Stimulated activated CD4-positive, alpha-beta T cell treated with anti-CD3 and anti-CD28 coated beads, Interleukin-15, amount 100 ng/mL, for 1 hour (primary cell): ENCODE measurements around the gene CRIP2.

Source experiments
- DNase-seq, 2 donors: peaks; one replicate each; pipeline ENCODE4 v3.0.0-alpha.2; 2020; ENCODE audit warnings: low read depth in 1 of 2, low spot score in 1 of 2

The CRIP2 gene, protein sequence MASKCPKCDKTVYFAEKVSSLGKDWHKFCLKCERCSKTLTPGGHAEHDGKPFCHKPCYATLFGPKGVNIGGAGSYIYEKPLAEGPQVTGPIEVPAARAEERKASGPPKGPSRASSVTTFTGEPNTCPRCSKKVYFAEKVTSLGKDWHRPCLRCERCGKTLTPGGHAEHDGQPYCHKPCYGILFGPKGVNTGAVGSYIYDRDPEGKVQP

DNA sequence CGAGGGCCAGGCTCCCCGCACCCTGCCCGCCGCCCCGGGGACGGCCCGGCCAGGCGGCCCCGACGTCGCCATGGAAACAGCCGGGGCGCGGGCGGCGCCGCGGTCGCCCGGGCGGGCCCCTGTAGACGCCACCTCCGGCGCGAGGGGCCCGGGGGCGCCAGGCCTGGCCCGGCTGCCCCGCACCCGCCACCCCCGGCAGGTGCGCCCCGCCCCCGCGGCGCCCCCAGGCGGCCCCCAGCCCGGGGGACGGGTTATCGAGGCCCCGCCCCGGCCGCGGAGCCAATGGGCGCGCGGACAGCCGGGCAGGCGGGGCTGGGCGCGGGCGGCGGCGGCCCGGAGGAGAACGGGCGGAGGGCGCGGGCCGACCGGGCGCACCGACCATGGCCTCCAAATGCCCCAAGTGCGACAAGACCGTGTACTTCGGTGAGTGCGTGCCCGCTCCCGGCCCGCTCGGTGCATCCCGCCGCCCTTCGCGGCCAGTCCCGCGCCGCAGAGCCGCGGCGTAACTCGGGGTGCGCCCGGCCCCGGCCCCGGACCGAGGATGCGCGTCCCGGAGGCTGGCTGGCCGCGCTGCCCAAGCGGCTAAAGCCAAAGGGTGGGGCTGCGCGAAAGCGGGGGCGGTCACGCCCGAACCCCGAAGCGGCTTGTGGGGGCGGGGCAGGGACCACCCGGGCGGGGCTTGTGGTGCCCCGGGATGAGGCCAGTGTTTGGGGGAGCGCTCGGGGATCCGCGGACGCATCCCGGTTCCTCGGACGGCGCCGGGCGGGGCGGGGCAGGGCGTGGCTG lies at the start of gene CRIP2:
Gene CRIP2 (plus strand): TSS at position 339 of the 786 bp plus-strand sequence. CDS start 42 bp downstream, at position 381.
- no peak for DNase-seq

DNA sequence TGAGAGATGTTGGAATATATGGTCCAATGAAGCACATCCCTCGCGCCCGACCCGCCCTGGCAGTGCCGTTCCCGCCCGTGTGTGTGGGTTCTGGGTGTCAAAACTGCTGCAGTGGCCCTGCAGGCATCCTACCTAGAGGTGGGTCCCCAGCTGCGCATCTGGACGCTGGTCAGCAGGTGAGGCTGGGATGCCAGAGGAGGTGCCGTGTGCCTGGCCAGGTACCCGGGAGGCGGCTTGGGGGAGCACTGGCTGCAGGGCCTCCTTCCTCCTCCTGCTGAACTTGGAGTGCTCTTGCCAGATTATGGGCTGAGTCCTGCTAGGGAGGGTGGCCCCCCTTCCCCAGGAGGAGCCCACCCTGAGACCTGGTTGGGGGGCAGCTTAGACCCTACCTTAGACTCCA lies 49.8 kb upstream of the CRIP2 start:
- no peak for DNase-seq

DNA sequence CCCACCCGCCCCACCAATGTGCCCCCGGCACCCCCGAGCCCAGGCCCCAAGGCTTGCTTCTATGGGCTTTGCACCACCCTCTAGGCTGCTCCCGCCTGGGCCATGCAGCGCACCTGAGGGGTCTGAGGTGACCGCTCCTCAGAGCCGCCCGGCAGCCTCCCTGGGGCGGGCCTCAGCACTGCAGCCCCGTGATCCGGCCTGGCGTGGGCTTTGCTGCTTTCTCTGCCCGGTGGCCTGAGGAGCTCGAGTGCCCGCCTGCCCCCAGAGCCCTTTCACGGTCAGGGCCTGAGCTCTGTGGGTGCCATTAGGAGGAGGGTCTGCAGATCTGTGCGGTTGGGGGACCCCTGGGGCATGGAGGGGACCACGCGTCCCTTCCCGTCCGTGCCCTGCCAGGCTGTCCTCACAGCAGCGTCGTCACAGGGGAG lies 48.8 kb upstream of the CRIP2 start:
- DNase-seq = no peak

DNA sequence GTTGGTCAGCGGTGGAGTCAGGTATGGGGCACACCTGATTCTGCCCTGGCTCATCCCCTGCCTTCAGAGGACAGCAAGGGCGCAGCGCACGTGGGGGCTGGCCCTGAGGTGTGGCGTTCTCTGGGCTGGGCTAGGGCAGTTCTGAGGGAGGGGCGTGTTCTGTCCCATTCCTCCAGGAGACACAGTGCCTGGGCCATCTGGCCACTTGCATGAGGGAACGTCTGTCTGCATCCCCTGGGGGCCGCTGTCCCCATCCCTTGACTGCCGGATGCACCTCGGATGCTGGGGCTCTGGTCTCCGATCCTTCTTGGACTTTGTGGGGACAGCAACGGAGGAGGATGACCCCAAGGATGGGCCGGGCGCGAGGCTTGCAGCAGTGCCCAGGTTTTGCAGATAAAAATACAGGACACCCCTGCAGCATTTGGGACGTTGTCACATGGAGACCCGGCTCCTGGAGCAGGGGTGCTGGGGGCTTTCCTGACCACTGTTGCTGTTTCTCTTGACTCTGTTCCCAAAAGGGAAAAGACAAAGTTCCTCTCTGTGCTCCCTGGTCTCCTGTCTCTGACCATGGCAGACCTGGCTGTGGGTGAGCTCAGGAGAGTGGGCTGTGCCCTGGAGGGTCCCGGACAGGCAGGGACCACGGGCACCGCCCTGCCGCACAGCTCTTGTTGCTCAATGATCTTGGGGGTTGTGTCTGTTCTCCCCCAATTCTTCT lies 48.0 kb upstream of the CRIP2 start:
- DNase-seq = no peak

DNA sequence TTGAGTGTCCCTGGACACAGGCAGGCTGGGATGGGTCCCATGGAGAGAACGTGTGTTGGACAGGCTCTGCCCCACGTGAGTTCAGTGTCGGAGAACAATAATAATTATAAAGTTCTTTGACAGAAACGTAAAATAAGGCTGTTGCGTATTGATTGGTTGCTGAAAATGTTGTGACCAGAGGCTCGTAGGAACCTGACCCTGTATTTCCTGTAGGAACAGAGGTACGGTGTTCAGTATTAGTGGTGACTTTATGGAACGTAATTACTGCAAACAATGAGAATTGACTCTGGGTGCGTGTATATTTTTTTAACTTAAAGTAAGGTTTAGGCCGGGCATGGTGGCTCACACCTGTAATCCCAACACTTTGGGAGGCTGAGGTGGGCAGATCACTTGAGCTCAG lies 47.2 kb upstream of the CRIP2 start:
- DNase-seq = no peak

DNA sequence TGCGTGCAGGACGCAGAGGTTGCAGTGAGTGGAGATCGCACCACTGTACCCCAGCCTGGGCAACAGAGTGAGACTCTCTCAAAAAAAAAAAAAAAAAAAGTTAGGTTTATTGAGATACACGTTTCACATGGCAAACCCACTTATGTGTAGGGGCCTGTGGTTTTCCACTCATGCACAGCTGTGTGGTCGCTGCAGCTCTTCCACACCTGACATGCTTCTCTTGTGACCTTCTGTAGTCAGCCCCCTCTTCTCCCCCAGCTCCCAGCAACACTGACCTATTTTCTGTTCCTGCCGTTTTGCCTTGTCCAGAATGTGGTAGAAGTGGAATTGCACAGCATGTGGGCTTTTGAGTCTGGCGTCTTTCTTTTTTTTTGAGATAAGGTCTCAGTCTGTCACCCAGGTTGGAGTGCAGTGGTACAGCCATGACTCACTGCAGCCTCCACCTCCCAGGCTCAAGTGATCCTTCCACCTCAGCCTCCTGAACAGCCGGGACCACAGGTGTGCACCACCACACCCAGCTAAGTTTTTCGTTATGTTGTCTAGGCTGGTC lies 46.6 kb upstream of the CRIP2 start:
- no peak for DNase-seq

DNA sequence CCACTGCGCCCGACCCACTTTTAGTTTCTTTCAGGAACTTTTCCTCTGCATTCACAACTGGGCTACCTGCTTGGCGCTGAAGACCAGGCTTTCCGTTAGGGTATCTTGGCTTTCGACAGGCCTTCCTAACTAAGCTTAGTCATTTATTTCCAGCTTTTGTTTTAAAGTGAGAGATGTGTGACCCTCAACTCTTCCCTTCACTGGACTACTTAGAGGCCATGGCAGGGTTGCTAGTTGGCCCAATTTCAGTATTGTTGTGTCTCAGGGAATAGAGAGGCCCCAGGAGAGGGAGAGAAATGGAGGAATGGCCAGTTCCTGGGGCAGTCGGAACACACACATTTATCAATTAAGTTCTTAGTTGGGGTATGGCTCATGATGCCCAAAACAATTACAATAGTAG lies 44.6 kb upstream of the CRIP2 start:
- no peak for DNase-seq

DNA sequence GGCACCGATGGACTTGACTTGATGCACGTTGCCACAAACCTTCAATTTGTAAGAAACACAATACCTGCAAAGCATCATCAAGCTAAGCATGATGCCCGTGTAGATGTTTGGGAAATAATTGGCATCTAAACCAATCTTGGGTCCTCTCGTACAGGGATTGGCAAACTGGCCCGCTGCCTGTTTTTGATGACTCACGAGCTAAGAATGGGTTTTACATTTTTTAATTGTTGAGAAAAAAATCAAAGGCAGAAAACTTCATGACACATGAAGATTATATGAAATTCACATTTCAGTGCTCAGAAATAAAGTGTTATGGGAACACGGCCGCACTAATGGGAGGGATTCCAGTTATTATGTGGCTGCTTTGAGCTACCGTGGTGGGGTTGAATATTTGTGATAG lies 44.1 kb upstream of the CRIP2 start:
- DNase-seq = no peak

DNA sequence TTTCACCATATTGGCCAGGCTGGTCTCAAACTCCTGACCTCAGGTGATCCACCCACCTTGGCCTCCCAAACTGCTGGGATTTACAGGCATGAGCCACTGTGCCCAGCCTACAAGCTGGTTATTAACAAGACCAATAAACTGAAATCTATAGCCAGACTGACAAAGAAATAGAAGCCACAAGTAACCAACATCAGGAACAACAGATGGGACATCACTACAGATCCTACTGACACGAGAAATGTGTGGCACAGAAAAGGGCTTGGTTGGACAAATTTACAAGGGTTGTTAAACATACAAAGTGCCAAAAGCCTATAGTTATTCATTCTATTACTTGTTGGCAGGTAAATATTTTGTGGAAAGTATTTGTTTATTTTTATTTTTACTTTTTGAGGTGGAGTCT lies 43.4 kb upstream of the CRIP2 start:
- no peak for DNase-seq

DNA sequence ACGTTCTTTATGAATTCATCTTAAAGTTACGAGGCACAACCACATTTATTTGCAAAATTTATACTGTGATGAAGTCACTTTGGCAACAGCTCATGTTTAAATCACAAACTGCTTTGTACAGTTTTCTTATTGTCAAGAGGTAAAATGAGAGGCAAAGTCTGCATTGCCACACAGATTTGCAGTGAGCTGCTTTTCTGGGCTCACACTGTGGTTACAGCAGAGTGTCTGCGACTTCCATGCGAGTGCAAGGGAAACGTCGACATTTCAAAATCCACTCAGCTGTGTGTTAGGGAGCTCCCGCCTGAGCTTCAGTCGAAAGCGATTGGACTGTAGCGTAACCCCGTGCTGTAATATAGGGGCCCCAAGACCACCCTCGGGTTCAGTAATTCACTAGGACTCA lies 42.0 kb upstream of the CRIP2 start:
- no peak for DNase-seq

DNA sequence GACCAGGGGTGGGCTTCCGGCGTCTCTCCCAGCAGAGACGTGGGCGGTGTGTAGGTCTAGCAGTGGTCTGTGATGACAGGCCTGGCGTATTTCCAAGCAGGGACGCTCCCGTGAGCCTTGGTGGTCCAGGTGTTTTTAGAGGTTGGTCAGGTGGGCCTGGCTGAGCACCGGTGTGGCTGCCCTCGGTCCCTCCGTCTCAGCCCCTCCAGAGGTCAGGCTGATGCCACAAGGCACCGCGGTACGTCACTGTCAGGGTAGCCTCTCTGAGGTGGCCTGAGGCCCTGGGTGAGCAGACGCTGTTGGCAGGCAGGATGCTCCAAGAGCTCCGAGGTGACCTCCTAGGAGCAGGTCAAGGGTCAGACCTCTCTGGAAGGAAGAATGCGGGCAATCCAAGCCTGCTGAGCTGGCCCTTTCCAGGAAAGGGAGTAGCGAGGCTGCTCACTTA lies 41.4 kb upstream of the CRIP2 start:
- no peak for DNase-seq

DNA sequence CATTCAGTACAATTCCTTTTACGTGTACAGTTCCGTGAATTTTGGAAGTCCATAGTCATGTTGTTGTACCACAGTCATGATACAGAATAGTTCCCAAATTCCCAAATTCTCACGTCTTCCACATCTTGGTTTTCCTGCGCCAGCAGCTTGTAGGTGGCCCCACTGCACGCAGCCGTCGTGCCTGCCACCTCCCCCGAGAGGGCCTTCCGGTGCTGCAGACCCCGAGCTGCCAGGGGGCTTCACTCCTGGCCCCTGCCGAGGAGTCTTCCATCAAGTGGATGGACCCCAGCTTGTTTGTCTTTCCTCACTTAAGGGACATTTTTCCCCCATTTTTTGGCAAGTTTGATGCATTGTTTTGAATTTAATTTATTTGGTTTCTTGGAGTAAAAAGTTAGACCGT lies 38.2 kb upstream of the CRIP2 start:
- no peak for DNase-seq

DNA sequence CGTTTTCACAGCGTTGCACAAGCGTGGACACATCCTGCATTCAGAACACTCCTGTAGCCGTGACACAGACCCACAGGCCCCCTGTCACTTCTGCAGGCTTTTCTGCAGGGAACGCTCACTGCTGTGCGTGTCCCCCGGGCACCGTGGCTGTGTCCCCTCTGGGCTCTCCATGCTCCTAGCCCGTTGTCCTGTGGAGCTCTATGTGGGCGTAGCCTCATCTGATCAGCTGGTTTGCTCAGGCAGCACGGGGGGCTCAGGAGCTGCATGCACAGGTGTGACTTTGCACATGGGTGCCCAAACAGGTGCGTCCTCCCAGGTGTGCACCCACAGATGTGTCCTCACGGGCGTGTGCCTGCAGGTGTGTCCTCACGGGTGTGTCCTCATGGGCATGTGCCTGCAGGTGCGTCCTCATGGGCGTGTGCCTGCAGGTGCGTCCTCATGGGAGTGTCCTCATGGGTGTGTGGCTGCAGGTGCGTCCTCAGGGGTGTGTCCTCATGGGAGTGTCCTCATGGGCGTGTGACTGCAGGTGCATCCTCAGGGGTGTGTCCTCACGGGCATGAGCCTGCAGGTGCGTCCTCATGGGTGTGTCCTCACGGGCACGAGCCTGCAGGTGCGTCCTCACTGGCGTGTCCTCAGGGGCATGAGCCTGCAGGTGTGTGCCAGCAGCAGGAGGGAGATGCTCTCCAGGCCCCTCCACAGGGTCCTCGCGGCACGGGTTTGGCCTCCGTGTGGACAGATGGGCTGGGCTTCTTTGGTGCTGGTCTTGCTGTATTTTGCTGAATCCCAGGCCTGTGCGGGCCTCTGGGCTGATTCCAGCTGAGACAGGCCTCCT lies 37.5 kb upstream of the CRIP2 start:
- no peak for DNase-seq

DNA sequence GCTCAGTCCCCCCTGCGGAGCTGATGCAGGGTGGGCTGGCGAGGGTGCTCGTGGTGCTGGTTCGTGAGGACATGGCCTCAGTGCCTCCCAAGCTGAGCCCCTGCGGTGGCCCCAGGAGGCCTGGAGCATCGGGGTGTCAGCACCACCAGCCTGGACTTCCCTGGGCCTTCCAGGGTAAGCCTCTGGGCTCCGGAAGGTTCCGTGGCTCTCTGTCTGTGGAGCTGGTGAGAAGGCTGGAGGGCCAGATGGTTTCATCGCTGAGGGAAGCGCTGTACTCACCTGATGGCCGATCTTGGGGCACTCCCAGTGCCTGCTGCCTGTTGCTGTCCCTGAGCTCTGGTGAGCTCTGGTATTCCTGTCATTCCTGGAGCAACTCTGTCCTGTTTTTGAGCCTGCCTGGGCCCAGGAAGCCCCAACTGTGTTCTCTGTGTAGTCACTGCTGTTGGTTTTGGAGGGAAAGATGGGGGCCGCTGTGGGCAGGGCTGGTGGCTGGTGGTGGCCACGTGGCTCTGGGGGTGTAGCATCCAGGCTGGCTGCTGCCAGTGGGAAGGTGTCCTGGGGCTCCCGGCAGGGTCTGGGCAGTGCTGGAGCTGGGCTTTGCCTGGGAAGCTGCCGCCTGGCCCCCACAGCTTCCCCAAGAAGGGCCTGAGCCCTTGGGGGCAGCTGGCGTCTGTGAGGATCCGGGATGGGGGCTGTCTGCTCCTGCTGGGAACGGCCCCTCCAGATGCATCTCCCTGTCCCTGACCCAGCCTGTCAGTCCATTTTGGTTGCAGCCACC lies 36.7 kb upstream of the CRIP2 start:
- no peak for DNase-seq

DNA sequence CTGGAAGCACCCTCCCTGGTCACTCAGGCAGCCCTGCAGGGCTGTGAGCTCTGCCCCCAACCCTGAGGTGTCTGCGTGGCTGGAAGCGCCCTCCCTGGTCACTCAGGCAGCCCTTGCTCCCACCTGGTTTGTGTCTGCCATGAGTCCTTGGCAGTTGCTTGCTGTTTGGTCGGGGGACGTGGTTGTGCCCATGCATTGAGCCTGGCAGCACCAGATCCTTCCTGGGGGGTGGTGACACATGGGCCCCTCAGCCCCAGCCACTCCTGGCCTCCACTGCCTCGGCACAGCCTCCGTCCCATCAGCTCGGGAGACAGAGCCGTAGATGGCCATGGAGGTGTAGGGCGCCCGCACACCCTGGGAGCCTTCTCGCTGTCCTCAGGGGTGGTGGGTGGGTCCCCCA lies 35.4 kb upstream of the CRIP2 start:
- no peak for DNase-seq

DNA sequence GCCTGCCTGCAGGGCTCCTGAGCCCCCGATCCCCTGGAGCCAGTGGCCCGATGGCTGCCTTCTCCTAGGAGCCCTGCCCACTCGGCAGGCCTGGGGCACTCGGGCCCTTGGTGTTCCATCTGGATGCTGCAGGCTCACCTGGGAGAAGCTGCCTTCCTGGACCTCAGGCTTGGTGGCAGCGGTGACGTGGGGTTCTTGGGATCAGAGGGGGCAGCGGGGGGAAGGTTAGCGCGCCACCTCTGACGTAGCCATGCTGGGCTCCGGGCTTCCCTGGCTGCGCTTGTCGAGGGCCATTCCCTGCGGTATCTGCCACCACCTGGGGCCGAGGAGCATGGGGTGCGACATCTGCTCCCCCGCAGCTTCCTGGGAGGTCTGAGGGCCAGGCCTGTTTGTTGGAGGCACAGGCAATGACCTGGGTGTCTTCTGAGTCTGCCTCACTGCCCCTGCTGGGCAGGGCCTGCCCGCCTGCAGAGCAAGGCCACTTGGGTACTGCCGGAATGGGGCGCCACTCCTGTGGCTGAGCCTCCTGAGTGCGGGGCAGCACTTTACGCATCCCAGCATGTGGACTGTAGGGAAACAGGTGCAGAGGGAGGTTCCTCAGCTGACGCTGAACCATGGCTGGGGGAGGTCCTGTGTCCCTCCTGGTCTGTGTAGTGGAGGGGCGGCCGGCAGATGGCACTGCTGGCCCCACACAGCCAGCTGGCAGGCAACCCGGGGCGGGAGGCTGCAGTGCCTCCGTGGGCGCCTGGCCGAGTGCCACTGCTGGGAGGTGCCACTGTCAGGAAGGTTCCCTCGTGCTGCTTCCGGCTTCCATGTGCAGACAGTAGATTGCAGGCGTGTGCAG lies 34.7 kb upstream of the CRIP2 start:
- DNase-seq = no peak

DNA sequence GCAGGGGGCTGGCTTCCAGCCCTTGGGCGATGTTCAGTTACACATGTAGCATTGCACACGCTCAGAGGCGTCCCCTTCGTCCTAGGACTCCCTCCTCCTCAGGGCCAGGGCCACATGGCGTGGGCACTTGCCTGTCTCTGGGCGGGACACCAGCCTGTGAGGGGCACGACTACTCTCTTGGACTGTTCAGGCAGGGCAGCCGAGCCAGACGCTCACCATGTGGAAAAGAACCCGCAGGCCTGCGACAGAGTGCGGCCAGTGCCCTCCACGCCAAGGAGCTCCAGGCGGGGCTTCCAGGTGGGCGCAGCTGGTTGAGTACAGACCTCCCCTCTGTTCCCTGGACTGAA lies 34.1 kb upstream of the CRIP2 start:
- no peak for DNase-seq

DNA sequence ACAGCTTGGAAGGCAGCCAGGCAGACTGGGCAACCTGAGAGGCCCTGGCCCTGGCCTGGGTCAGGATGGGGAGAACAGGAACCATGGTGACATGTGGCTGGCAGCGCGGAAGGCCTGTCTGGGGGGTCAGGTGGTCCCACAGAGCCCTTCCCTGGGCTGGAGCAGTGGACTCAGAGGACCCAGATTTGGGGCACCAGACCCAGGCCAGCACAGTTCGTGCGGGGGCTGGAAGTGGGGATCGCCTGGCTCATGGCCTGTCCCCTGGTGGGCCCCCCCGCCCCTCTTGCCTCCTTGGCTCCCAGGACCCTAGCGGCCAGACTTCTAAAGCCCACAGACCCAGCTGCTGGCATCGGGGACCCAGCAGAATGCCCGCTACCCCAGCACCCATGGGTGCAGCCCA lies 33.6 kb upstream of the CRIP2 start:
- no peak for DNase-seq

DNA sequence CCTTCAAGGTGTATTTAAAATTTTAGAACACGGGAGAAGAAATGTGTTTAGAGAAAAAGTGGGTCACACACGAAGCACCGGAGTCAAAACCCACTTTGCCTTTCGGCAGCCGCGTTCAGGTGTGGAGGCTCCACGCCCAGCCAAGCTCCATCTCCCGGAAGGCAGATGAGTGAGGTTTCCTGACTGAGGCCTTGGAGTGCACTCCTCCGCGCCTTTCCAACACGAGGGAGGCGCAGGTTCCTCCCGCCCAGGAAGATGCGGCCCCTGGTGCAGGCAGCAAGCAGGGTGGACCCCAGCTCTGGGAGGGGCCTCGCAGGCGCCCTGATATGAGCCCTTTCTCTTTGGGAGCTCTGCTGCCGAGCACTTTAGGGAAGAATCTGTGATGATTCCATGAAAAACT lies 32.5 kb upstream of the CRIP2 start:
- DNase-seq = no peak

DNA sequence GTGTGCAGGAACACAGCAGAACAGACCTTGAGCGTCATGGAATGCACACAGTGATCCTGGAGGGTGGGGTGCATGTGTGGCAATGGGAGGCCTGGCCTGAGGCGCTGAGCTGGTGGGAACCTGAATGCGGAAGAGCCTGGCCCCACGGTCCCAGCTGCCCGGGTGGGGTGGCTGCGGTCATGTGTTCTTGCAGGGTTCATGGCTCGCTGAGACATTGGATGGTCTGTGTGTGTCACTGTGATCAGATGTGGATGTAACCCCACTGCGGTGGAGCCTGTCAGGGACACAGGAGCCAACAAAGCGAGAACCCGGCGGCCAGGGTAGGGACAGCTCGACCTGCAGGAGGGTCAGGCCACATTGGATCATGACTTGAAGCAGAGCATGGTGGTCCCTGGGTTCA lies 31.8 kb upstream of the CRIP2 start:
- no peak for DNase-seq
